Neural crest cell (in vitro differentiated cells): ENCODE data around the gene PIGH. TPM values are rescaled to one million over a fixed set of nuclear protein-coding genes. Genes with fewer than 3 reads are reported as not detected.

Experiments
- DNase-seq: peaks from one replicate; pipeline ENCODE4 v3.0.0; 2021; ENCODE audit warnings: low read depth, mixed read lengths, low spot score
- H3K27ac Mint-ChIP-seq: one replicate; pipeline ENCODE4 v1.8.0; 2021; ENCODE audit warnings: mild to moderate bottlenecking, mixed read lengths; ENCODE audit not compliant: unreplicated experiment
- H3K27me3 Mint-ChIP-seq: 2 replicates; pipeline ENCODE4 v1.8.0; 2021; ENCODE audit warnings: low read depth, mild to moderate bottlenecking, mixed read lengths
- H3K36me3 Mint-ChIP-seq: 2 replicates; pipeline ENCODE4 v1.8.0; 2021; ENCODE audit warnings: low read depth, mild to moderate bottlenecking, mixed read lengths
- H3K4me1 Mint-ChIP-seq: 2 replicates; pipeline ENCODE4 v1.8.0; 2021; ENCODE audit warnings: mixed read lengths
- H3K4me3 Mint-ChIP-seq: one replicate; pipeline ENCODE4 v1.8.0; 2021; ENCODE audit warnings: mild to moderate bottlenecking, mixed read lengths
- H3K9me3 Mint-ChIP-seq: 2 replicates; pipeline ENCODE4 v1.8.0; 2021; ENCODE audit warnings: mixed read lengths
- CTCF ChIP-seq: fragments of 200-600 bp; sonication (generic); conservative IDR thresholded peaks from 2 replicates; pipeline ENCODE4 v1.5.0; 2021; ENCODE audit warnings: antibody characterized with exemption, mild to moderate bottlenecking
- total RNA-seq: library from RNA; stranded (reverse); gene quantifications from 2 replicates; pipeline ENCODE4 v1.2.1, GENCODE V29; 2021

PIGH gene
- total RNA-seq, 1 donor from 2014 or later = 19.9 TPM

GRCh38 chr14:67562776-67563150 is 37.3 kb downstream of the PIGH start:
- Mint-ChIP-seq H3K4me3 (no peak overlapping the region), H3K4me1 (peaks cover 5% of the 10 kb centered on the region), H3K27ac (no peak overlapping the region), H3K9me3 (no peaks in the 10 kb centered on the region), H3K27me3 (no peaks in the 10 kb centered on the region), H3K36me3 (peaks cover 8% of the 10 kb centered on the region)
- no peak for TF ChIP-seq CTCF
- no peak for DNase-seq

GRCh38 chr14:67562025-67562775 is 37.9 kb downstream of the PIGH start:
- H3K4me3 Mint-ChIP-seq = no peak overlapping the region
- H3K27me3 Mint-ChIP-seq = no peaks in the 10 kb centered on the region
- no peak overlapping the region for H3K27ac Mint-ChIP-seq
- H3K9me3 Mint-ChIP-seq = no peaks in the 10 kb centered on the region
- DNase-seq = no peak
- H3K4me1 Mint-ChIP-seq = peaks cover 5% of the 10 kb centered on the region
- H3K36me3 Mint-ChIP-seq = peaks cover 8% of the 10 kb centered on the region
- no peak for TF ChIP-seq CTCF

GRCh38 chr14:67559639-67560038 is 40.4 kb downstream of the PIGH start:
- peak overlapping the region; percentile 51 for H3K27ac Mint-ChIP-seq
- H3K4me1 Mint-ChIP-seq = peaks cover 5% of the 10 kb centered on the region
- H3K4me3 Mint-ChIP-seq = no peak overlapping the region
- no peak for DNase-seq
- TF ChIP-seq CTCF = no peak
- H3K36me3 Mint-ChIP-seq = peaks cover 8% of the 10 kb centered on the region
- no peaks in the 10 kb centered on the region for H3K9me3 Mint-ChIP-seq
- H3K27me3 Mint-ChIP-seq = no peaks in the 10 kb centered on the region

- no peaks in the 10 kb centered on the region for H3K9me3 Mint-ChIP-seq
- no peak overlapping the region for H3K4me3 Mint-ChIP-seq
- no peak for DNase-seq
- H3K27me3 Mint-ChIP-seq = no peaks in the 10 kb centered on the region
- H3K4me1 Mint-ChIP-seq = peaks cover 5% of the 10 kb centered on the region
- peaks cover 8% of the 10 kb centered on the region for H3K36me3 Mint-ChIP-seq
- peak overlapping the region; percentile 35 for H3K27ac Mint-ChIP-seq
- no peak for TF ChIP-seq CTCF
Measured at GRCh38 chr14:67557656-67558055, 42.4 kb downstream of the PIGH start.

- TF ChIP-seq CTCF = no peak
- Mint-ChIP-seq H3K36me3 (peaks cover 8% of the 10 kb centered on the region), H3K4me1 (peaks cover 5% of the 10 kb centered on the region), H3K27ac (no peak overlapping the region), H3K9me3 (no peaks in the 10 kb centered on the region), H3K27me3 (no peaks in the 10 kb centered on the region), H3K4me3 (no peak overlapping the region)
- no peak for DNase-seq
Measured at GRCh38 chr14:67557118-67557517, 43.0 kb downstream of the PIGH start.
